ENCODE measurements around the gene EIF5B. TPM values are rescaled to one million over a fixed set of nuclear protein-coding genes. Genes with fewer than 3 reads are reported as not detected.

The EIF5B gene
- total RNA-seq = 25.0 and 31.6 TPM in 2 replicates

DNA sequence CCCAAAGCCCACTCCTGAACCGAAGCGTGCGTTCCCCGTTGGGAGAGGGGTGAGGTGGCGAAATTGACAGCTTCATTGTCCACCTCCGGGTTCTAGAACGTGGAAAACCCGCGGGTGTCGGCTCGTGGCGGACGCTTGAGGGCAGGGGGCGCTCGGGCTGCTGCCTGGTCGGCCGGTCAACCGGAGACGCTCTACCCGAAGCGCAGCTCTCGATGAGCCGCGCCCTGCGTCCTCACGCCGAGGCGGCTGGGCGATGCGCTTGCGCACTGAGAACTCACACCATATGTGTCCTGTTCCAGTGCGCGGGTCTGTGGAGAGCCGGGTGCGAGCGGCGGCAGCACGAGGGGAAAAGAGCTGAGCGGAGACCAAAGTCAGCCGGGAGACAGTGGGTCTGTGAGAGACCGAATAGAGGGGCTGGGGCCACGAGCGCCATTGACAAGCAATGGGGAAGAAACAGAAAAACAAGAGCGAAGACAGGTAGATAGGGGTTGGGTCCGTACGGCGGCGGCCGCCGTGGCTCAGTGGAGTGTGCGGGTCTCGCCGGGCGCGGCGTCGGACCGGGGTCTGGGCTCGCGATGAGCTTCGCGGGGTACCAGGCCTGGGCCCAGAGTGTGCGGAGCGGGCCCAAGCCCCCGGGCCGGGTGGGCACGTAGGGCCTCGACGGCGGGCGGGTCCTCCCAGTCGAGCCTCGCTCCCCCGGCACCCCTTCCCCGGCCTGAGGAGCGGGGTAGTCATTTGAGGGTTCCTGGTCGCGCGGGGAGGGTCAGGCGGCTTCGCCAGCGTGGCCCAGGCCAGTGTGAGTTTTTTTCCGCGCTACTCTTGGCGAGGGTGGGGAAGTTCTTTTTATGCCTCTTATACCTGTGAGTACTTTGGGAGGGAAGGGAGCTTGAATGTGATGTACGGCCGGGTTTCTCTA, at the start of gene EIF5B:
Gene EIF5B (plus strand): TSS at position 277 of the 916 bp plus-strand sequence. CDS start 166 bp downstream, at position 443.

GRCh38 chr2:99301097-99301496, 36.1 kb upstream of the EIF5B start, which contains the start of gene LYG1:
LYG1 (minus strand) TSS chr2:99301197; CDS start chr2:99295670, 5,527 bp downstream.

DNA sequence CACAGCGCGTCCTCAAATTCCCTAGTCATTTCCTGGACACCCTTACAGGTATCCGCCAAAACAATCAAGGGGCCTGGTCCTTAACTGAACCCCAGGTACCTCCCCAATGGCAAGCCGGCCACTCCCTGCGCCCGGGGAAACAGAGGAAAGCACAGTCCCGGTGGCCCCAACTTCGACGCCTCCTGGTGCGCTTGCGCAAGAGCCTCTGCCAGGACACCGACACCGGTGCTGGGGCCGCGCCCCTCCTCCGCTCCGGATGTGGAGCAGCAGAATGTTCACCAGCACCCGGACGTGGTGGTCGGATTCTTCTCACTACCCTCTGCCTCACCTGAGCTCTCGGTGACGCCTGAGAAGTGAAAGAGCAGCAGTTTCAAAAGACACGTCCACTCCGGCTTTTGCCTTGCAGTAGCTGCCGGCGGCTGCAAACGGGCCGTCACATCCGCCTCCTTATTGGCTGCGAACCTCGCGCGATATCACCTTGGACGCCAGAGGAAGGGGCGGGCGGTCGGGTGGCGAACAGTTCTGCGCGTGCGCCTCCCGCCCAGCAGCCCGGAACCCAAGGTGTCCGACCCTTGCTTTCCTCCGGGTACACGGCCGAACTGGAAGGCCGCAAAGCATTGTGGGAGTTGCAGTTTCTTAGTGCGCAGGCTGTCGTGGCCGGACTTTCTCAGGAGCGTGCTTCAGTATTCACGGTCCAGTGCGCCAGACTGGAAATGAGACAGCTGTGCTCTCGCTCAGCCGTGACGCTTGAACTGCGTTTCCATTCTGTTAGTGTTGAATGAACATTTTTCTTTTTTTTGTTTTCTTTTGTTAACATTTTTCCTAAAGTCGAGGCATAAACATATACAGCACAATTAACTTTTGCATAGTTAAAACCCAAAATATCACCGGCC, 1.0 kb upstream of the EIF5B start, which contains the start of gene TXNDC9:
Gene TXNDC9 (minus strand): TSS at position 423 of the 893 bp plus-strand sequence. CDS start 3,123 bp downstream, outside the sequence.

Other genes starting within 250 kb of the EIF5B start
- gene C2orf15, start 195.7 kb upstream of the EIF5B start, total RNA-seq = not detected in 2 replicates
- gene TSGA10, start 182.4 kb upstream of the EIF5B start, total RNA-seq = 2.0 and 7.6 TPM in 2 replicates
- gene LIPT1, start 182.4 kb upstream of the EIF5B start, total RNA-seq = 4.6 and 4.8 TPM in 2 replicates
- 19.4 and 35.6 TPM in 2 replicates for gene MITD1, start 156.3 kb upstream of the EIF5B start, total RNA-seq
- 38.4 and 40.4 TPM in 2 replicates for gene MRPL30, start 156.2 kb upstream of the EIF5B start, total RNA-seq
- not detected in 2 replicates for gene LYG2, start 81.7 kb upstream of the EIF5B start, total RNA-seq
- 0.17 and 0.73 TPM in 2 replicates for gene LYG1, start 36.2 kb upstream of the EIF5B start, total RNA-seq
- gene TXNDC9, start 1.1 kb upstream of the EIF5B start, total RNA-seq = 48.0 and 90.6 TPM in 2 replicates
- gene REV1, start 152.6 kb downstream of the EIF5B start, total RNA-seq = 26.0 and 38.3 TPM in 2 replicates

All from smooth muscle cell of trachea (primary cell).